ENCODE results near the gene PLEKHG3. TPM values are rescaled to one million over a fixed set of nuclear protein-coding genes. Genes with fewer than 3 reads are reported as not detected.

PLEKHG3 gene
- total and polyA plus RNA-seq, 2 of the 13 experiments (the other 11 are each of a cell fraction or from before 2014, with no cell fraction given): 7.1 to 9.8 TPM

GRCh38 chr14:64741961-64742360 lies 37.7 kb downstream of the PLEKHG3 start:
- H3K79me2 ChIP-seq (ENCODE audit: insufficient read depth, low read length): no peaks in the 10 kb centered on the region
- intact Hi-C loops (cut with micrococcal nuclease; ENCODE audit: unreplicated experiment): no loop called here
- CTCF ChIA-PET (ENCODE audit: low intra/inter-chr PET ratio, low total read pairs): no interaction called here

More at GRCh38 chr14:64741961-64742360, 37.7 kb downstream of the PLEKHG3 start:
- in situ Hi-C loops (cut with HindIII; ENCODE audit: extremely low pct_ligation_motif_present, low pct_unique_long_range_greater_than_20kb): no loop called here
- H3K4me3 ChIP-seq (replicated peaks in 1 of 3; ENCODE audit: insufficient read depth in 1 of 3, low read depth in 2 of 3, low read length in 3 of 3): no peak overlapping the region
- DNase-seq (ENCODE audit: low spot score) (no peak), FAIRE-seq (no peak), ATAC-seq (no peak)
- no peak overlapping the region for H3K9ac ChIP-seq (ENCODE audit: insufficient read depth, low read depth, low read length)
- H3K4me2 ChIP-seq (ENCODE audit: low read depth, low read length): no peak overlapping the region
- TF ChIP-seq NFKBIZ (CRISPR knock-in tag; IDR thresholded peaks at IDR 0.05) (no peak), ZNF780A (CRISPR knock-in tag; IDR thresholded peaks at IDR 0.05) (no peak), HBP1 (CRISPR knock-in tag; IDR thresholded peaks at IDR 0.05; ENCODE audit: low read depth) (no peak), MTA3 (CRISPR knock-in tag; IDR thresholded peaks at IDR 0.05) (no peak), NFYC (CRISPR knock-in tag; IDR thresholded peaks at IDR 0.05) (no peak), ATF7-NPFF (CRISPR knock-in tag; IDR thresholded peaks at IDR 0.05; ENCODE audit: low read depth) (no peak), WIZ (CRISPR knock-in tag; IDR thresholded peaks at IDR 0.05) (no peak), TP53 (CRISPR knock-in tag; conservative IDR thresholded peaks at IDR 0.05) (no peak), HNRNPLL (IDR thresholded peaks at IDR 0.05; ENCODE audit: low read depth, low read length, poor library complexity, severe bottlenecking) (no peak), HIC2 (CRISPR knock-in tag; IDR thresholded peaks at IDR 0.05; ENCODE audit: low read depth) (no peak), MAZ (IDR thresholded peaks at IDR 0.05; ENCODE audit: borderline replicate concordance, low read depth, low read length) (no peak), MAZ (CRISPR knock-in tag; IDR thresholded peaks at IDR 0.05; ENCODE audit: low read depth) (no peak), ZNF572 (CRISPR knock-in tag; IDR thresholded peaks at IDR 0.05) (no peak), ZNF350 (CRISPR knock-in tag; IDR thresholded peaks at IDR 0.05; ENCODE audit: borderline replicate concordance, low read depth) (no peak), ZSCAN12 (CRISPR knock-in tag; IDR thresholded peaks at IDR 0.05) (no peak)
- WGBS (ENCODE audit: low lambda C conversion rate): over 99% methylated on average over 9 of the region's 15 CpGs
- peaks cover 24 to 29% of the 10 kb centered on the region in 2 experiments; a peak in 4 of 5 replicates for H3K36me3 ChIP-seq (replicated peaks in 1 of 2; ENCODE audit: control insufficient read depth in 1 of 2, insufficient read depth in 2 of 2, low read length in 2 of 2)
- H3K27ac ChIP-seq (ENCODE audit: extremely low read length, insufficient read depth, low read length): no peak overlapping the region
- POLR2A ChIA-PET: no interaction called here
- H3K4me1 ChIP-seq (ENCODE audit: insufficient read depth, low read length): peaks cover 6% of the 10 kb centered on the region
- H4K20me1 ChIP-seq (ENCODE audit: insufficient read depth, low read length): no peaks in the 10 kb centered on the region
- H3K9me3 ChIP-seq (ENCODE audit: low read length): no peaks in the 10 kb centered on the region
- no peak overlapping the region for H2AFZ ChIP-seq (ENCODE audit: low read length)
- no TSS peak for BruUV-seq (replicated peaks)
- H3K27me3 ChIP-seq (ENCODE audit: control insufficient read depth in 1 of 2, insufficient read depth in 2 of 2, low read length in 2 of 2): no peaks in the 10 kb centered on the region
